Fibroblast of skin of left biceps (primary cell): Measurements from ENCODE around the gene PRUNE2.

Experiments used
- DNase-seq, 2 experiments: peaks; one replicate each; pipeline ENCODE4 v3.0.0-alpha.2; 2013; ENCODE audit warnings: low read depth in 2 of 2

The PRUNE2 gene

DNA sequence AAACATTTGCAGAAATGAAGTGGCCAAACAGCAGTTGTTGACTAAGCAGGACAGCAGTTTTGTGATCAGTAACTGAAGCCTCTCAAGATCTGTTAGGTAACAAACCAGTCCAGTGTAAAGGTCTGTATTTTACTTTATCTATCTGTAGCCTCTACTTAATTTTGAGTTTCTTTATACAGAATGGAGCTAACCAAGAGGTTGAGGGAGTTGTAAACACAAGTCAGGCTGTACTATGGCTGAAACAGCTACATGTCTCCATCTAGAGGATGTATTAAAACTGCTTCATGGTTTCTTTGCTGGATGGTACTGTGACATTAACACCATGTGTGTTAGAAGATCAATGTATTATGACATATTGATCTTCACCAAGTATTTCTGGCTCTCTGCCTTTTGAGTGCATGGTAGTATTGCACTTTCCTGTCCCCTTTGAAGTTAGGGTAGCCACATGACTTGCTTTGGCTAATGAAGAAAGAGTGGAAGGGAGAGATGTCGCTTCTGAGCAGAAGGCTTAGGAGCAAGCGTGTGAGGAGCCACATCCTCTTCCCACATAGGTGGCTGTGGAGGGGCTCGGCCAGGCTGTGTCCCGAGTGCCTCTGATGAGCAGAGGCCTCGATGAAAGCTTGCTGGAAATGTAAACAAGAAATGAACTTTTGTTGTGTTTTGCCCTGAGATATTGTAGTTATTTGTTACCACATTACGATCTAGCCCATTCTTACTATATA is 247.2 kb downstream of the PRUNE2 start:
- DNase-seq, result peak; percentile 28 to 34

DNA sequence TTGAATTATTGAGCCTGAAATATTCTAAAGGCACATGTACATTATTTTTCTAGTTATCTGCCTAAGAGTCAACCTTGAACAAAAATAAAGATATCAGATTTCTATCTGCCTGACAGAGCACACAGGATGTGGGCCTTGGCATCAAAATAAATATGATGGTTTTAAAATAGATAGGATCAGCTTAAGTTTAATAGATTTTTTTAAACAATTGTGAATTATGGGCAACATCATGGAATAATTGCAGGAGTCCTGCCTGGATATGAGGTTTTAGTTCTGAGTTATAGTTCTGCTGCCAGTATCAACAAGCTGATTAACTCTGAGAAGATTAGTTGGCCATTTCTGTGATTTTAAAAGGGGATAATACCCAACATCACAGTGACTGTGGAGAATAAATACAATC is 248.6 kb downstream of the PRUNE2 start:
- DNase-seq, result no peak

DNA sequence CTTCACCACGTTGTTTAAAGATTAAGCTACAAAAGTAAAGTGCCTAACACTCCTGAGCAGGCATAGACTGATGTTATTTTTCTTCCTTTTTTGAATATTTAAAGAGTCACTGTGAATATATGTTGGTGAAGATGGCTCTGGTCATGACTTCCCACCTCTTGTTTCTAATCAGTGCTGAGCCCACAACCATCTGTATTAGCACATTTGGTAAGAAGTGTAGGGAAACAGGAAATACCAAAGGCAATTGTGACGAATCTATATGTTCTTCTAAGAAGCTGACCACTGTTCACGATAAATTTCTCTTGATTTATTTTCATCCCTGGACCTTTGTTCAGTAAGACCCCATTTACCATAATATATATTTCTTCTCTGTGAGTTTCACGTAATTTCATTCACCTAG is 249.9 kb downstream of the PRUNE2 start:
- no peak for DNase-seq

DNA sequence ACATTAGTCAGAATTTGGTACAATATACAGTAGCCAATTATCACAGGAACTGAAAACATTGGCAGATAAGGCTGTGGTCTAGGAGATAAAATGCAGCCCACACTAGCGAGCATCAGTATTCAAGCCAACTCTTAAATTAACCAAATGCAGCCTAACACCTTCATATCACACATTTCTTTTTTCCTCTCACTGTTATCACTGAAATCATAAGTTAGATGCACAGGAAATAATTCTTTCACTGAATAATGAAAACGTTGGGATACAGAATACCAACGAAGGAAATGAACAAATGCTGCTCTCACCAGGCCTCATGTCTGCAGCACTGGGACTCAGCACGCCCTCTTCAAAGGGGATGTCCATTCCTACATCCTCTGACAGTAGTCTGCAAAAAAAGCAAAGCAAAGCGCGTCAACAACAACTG is 250.8 kb downstream of the PRUNE2 start:
- DNase-seq, result no peak

DNA sequence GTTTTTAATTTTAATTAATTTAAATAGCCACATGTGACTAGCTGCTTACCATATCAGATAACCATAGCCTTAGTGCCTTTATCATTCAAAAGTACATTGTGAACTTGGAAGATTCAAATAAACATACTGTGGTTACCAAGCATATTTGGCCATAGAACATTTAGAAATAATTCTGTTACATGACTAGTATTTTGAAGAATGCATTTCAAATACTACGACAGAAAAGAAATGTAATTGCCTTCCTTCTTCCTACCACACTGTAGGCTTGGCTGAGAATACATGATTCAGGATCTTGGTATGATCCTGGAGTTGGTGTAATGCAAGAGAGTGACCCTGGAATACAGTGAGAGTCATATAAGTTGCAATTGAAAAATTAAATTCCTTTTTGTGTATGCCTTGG is 251.3 kb downstream of the PRUNE2 start:
- DNase-seq, result peak; percentile 91 to 92

DNA sequence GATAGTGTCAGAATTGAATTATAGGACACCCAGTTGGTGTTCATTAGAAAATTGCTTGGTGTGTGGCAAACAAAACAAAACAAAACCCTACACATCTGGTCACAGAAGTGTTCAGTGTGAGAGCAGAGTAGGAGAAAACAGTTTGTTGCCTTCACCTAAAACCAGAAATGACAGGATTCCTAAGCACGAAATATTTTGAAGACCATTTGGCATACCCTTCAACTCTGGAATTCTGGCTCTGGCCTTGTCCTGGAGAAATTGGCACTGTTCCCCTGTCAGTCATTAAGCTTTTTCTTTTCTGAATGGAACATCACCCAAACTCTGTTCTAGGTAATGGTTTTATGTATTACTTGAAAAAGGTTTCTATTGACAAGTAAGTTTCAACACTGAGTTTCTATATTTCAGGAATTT is 251.9 kb downstream of the PRUNE2 start:
- no peak for DNase-seq

DNA sequence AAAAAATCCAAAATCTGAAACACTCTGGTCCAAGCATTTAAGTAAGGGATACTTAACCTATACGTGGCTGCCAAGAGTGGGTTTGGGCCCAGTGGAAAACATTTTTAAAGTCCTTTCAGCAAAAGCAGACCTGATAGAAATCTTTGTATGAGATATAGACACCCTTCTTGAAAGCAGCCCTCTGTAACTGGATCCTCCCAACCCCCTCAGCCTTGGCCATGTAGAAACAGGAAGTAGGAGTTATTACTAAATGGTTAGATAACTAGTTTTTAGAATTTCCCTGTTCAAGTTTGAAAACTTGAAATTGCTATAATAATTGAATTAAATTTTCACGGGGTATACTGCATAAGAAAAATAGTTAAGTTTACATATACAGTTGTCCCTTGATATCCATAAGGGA is 253.0 kb downstream of the PRUNE2 start:
- DNase-seq, result no peak

DNA sequence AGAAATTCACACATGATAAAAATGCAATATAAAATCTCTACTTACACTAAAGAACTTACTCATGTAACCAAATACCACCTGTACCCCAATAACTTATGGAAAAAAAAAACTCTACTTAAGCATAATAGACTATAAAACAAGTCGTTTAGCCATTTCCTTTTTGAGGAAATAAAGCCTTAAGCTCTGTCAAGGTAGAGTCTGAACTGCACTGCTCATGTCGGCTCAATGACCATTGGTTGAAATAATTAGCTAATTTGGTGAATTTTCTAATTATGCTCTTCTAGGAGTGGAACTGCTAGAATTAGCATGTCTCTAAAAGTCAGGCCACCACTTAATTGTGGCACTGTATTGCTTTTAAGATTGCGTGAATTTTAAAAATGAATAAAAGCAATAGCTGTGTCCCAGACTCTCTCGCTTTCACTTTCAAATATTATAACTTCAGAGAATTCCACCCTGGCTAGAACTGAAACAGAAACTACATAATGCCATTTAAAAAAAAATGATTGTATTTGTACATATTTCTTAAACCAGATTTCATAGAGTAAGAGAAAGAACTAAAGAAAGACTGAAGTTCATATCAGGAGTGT is 254.7 kb downstream of the PRUNE2 start:
- no peak for DNase-seq

DNA sequence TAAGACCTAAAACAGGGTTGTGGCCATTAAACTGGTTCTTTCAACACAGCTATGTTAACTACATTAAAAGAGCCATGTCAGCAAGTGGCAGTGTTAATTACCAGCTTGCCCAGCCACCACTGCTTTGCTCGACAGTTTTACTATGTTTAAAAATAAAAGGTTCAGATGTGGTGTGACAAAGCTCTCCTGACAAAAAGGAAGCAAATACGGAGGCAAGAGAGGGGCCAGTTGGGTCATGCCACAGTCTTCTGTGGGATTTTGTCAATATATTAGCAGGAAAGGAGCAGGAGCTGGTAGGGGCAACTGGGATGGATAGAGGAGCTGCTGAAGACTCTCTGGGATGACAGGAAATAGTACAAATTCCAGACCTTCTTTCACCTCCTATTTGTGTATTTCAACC is 255.2 kb downstream of the PRUNE2 start:
- no peak for DNase-seq

DNA sequence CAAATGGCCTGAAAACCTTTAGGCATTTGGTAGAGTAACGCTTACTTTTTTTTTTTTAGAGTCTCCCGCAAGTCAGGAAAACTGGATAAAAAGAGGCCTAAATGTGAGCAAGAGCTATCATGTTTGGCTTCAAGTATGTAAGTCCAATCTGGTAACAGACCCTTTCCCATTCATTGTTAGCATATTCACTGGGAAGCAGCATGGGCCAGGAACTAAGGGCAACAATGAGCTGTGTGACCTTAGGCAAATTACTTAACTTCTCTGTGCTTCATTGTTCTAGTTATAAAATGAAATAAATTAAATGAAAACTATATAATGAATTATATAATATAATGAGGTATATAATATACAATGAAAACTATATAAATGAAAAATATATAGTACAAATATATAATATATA is 256.0 kb downstream of the PRUNE2 start:
- no peak for DNase-seq

DNA sequence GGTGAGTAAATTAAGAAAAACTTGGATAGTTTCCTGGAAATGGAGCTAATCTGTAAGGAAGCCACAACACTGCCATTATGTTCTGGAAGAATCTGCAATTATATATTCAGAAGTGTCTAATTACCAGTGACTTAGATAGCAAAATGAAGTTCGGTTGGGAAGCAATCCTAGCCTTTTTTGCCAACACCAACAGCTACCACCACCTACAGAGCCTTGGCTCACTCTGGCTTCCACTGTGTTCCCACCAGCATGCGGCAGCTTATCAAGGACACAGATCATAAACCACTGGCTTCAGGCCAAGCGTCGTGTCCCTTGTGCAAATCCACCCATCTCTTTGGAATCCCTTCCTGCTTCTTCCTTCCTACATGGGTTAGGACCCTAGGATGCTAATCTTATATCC is 259.7 kb downstream of the PRUNE2 start:
- no peak for DNase-seq

DNA sequence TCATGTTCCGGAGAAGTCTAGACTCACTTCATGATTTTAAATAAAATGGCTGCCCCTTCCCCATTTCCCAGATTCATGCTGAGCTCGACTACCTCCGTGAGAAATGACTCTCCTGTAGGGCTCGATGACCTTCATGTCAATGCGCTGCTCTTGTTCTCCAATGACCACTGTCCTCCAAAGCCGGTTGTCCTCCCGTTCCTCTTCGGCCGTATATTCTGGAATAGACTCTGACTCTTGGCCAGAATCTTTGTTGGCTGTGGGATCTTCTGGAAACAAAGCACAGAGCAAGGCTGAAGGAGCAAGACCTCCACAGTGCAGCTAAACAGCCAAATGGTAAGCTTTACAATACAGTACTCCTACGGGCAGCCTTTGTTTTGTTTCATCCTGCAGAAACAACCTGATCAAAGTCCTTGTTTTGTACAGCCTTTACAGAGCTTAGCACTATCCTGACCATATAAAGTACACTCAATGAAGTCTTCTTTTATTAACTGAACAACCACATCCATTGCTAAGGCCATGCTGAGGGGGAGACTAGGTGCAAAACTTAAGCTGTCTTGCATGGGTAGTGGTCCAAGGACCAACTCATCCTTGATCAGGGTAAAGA is 261.2 kb downstream of the PRUNE2 start:
- no peak for DNase-seq

DNA sequence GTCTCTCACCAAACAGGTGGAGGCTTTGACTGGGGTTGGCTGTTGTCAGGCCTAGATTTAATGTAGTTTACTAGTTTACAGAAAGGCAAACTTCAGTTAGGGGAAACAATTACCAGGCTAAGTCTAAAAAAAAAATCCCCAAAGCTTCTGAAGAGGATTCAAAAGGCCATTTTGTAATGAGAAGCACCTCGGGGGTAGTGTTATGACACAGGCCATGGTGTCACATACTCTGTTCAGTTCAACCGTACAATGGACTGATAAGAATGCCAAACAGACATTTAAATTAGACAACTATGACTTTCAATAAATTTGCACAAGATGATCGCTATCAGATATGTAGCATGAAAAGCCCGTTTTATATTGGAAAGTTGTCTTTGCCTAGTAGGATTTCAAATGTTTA is 261.7 kb downstream of the PRUNE2 start:
- no peak for DNase-seq

DNA sequence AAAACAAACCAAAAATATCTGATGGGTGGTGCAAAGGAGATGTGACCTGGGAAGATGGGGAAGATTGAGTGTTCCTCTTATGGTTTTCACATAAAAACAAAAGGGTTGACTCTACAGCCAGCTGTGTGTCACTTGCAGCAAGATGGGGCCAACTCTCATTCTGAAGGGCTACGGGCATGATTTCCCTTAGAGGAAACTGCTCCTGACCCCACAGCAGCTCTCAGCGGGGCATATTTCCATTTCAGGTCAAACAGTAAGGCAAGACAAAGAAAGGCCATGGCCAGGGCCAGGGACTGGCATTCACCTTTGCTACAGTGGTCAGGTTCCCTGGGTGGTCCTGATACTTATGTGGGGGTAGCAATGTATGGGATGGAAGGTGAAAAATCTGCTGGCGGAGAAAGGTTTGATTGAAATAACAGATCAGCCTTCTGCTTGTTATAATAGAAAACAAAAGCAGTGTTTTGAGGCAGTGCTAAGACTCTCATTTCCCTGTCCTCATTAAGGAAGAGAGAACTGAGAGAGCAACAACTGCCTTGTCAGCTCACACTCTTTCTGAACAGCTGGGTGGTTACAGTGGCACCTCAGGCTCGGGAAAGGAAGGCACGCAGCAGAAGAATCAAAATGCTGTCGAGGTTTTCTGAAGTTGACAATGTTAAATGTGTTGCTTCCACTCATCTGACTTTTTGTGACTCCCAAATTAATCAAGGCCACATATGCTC is 262.4 kb downstream of the PRUNE2 start:
- DNase-seq, result no peak

DNA sequence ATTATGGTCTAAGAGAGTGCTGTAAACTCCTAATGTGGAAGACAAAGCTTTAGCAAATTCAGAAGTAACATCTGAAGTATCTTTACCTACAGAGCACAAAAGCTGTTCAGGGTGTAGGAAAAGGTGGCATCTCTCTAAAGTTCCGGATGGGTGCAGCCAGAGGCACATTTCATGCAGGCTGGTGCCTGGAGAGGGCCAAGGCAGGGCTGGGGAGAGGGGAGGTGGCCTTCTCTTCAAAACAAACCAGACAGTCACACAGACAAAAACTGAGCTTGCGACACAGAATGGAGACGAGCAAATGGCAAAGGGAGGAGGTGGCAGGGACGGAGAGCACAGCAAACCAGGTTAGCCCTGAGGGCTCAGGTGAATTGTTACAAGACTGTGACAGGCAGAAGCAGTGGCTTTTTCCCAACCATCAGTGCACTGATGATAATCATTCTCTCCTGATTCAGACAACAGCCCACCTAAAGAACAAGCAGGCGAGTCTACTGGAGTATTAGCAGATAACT is 263.2 kb downstream of the PRUNE2 start:
- DNase-seq, result no peak

DNA sequence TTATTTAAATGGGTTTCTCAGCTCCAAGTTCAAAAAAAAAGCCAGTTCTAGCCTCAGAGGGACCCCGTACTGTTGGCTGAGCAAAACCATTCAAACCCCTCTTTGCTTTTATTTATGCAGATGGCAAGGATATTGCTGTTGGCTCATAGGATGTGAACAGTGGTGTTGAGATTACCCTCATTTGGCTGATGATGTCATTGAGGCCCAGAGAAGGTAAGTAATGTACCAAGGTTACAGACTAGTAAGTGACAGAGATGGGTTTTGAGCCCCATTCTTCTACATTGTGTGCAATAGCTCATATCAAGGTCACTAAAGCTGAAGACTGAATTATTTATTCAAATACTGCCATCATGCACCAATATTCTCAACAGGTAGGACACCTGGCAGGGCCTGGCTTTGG is 263.8 kb downstream of the PRUNE2 start:
- no peak for DNase-seq

DNA sequence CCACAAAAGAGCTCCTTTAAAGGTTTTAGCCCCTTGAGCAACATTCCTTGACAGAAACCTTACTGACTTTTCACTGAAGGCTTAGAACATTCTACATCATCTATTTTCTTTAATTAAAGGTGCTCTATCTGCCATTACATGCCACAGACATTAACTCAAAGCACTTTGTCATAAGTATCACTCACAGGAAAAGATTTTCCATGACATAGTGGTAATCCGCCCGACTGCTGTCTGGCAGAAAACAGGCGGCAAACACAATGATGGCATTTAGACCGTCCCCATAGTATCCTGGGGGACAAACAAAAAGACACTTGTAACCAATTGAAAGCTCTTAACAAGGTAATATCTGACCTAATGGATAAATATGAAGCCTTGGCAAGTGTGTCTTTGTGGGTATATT is 267.9 kb downstream of the PRUNE2 start:
- DNase-seq, result no peak

DNA sequence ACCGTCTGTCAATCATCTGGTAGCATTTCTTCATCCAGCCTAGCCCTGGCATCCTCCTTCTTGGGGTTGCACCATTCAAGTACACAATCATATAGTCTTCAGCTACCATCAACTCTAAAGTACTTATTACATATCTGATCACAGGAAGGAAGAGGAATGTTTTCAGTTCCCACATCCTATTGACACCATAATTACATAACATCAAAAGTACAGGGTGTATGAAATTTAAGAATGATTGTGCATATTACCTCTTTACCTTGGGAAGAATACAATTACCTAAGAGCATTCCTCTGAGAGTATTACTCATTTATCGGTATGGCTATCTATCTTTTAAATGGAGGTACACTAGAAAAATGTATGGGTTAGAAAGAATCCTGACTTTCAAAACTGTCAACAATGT is 268.5 kb downstream of the PRUNE2 start:
- DNase-seq, result no peak

DNA sequence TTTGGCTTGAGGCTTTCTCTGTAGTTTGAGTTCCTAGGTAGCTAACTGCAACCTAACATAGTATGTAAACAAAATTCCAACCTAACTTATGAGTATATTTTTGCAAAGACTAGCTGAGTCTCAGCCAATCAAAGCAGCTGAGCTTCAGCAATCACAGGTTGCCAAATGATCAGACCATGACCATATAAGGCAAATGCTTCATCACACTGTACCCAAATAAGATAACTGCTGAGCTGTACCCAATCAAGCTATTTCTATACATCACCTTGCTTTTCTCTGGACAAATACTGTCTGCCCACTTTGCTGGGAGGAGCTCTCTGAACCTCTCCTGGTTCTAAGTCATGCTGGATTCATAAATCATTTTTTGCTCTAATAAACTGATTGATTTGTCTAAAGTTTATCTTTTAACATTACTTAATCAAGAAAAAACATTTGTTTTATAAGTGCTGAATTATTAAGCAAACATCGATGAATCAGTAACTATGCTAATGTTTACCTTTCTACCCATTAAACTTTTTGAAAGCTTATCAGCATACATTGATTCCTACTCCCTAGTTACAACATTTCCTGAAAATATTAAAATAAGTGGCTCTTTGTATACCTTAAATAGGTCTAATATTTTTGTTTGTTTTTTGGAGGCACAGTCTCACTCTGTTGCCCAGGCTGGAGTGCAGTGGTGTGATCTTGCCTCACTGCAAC is 271.4 kb downstream of the PRUNE2 start:
- no peak for DNase-seq

DNA sequence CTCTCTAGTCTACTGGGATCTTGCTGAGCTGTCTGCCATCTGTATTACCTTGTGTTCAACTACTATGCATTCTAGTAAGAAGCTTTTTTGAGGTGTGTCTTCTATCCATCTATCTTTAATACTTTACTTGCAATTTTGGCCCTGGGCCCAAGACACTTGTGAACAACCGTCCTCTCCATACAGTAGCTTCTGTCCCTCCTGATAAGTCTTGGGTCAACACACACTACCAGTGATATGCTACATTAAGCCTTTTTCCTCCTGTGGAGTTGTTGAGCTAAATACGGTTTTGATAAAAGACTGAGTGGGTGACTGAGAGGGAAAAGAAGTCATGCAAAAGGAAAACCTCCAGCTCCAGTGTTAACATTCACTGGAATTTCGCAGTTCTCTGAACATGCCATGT is 275.0 kb downstream of the PRUNE2 start:
- no peak for DNase-seq

DNA sequence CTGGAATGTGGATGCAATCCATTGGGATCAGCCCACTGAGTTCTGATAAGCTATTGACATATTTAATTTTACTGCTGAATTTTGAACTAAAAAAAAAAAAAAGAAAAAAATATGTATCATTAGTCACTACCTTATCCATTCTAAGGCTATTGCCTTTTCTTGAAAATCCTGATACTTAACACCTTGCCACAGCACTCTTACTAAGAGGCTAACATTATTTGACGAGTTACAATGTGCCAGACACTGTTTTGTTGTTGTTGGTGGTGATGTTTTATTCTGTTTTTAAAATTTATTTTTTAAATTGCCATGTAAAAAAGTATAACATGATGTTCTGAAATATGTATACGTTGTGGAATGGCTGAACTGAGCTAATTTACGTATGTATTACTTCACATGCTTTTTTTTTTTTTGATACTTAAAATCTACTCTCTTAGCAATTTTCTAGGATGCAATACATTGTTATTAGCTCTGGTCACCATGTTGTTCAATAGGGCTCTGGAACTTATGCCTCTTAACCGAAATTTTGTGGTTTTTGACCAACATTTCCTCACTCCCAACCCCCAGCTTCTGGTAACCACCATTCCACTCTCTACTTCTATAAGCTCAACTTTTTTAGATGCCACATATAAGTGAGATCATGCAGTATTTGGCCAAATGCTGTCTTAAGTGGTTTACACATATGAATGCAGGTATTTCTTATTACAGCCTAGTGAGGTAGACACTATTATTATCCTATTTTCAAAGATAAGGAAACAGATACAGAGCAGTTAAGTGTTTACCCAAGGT is 276.5 kb downstream of the PRUNE2 start:
- no peak for DNase-seq
